Activated CD4-positive, alpha-beta T cell treated with anti-CD3 and anti-CD28 coated beads, Interleukin-10, Interleukin-2, amounts not matched to agents 100 ng/mL and 50 ng/mL, durations not matched to agents 16 hours and 8 hours (primary cell): Measurements from ENCODE around the gene TAS2R10.
"Not testable (repeated sequence)": the region's sequence is repeated elsewhere in the genome, so short reads cannot be mapped to it uniquely, and the experiment has no call there.

ENCODE experiments used
- DNase-seq: peaks from one replicate; pipeline ENCODE4 v3.0.0-alpha.2; 2020

Gene TAS2R10, protein sequence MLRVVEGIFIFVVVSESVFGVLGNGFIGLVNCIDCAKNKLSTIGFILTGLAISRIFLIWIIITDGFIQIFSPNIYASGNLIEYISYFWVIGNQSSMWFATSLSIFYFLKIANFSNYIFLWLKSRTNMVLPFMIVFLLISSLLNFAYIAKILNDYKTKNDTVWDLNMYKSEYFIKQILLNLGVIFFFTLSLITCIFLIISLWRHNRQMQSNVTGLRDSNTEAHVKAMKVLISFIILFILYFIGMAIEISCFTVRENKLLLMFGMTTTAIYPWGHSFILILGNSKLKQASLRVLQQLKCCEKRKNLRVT

GRCh38 chr12:10826258-10826657 is at the start of gene TAS2R10:
Gene TAS2R10 (minus strand): TSS chr12:10826358. CDS start chr12:10826269, 89 bp downstream.
- no peak for DNase-seq

GRCh38 chr12:10873378-10873777 is 47.2 kb upstream of the TAS2R10 start:
- no peak for DNase-seq

GRCh38 chr12:10867381-10867780 is 41.2 kb upstream of the TAS2R10 start:
- no peak for DNase-seq

- no peak for DNase-seq
Observed at GRCh38 chr12:10863512-10864218, 37.5 kb upstream of the TAS2R10 start.

DNA sequence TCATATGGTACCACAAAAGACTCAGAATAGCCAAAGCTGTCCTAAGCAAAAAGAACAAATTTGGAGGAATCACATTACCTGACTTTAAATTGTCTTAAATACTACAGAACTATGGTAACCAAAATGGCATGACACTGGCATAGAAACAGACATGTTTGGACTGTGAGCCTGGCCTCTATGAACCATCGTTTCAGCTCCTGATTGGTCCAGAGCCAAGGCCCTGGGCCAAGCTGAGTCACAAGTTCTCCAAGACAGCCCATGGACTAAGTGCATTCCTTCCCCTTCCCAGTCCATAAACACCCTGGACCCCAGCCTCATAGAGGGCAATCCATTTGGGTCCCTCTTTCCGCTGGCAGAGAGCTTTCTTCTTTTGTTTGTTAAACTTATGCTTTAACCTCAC is 35.2 kb upstream of the TAS2R10 start:
- DNase-seq, result no peak

DNA sequence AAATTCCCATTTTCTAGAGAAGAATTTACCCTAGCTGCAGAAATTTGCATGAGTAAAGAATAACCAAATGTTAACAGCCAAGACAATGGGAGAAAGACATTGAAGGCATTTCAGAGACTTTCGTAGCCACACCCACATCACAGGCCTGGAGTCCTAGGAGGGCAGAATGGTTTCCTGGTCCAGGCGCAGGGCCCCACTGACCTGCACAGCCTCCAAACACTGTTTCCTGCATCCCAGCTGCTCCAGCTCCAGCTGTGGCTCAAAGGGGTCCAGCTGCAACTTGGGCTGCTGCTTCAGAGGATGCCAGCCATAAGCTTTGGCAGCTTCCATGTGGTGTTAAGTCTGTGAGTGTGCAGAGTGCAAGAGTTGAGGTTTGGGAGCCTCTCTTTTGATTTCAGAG is 29.6 kb upstream of the TAS2R10 start:
- DNase-seq, result no peak

DNA sequence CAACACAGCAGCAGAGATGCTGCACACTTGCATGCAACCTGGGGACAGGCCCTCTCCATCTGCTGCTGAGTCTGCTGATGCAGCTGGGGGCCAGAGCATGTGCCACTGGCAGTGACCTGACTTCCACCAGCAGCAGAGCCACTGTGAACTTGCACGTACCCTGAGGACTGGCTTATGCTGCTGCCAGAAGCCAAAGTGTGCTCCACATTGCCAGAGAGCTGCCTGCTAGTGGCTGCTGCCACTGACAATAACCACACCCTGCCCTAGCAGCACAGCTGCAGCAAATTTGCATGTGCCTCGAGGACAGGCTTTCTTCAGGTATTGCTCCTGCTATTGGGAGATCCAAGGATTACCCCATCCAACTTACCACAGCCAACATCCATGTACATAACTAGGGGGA is 27.6 kb upstream of the TAS2R10 start:
- DNase-seq, result no peak

GRCh38 chr12:10851243-10851858 is 25.2 kb upstream of the TAS2R10 start:
- DNase-seq, result no peak

- DNase-seq, result peak; percentile 24
Observed at GRCh38 chr12:10849425-10849878, 23.3 kb upstream of the TAS2R10 start, which contains the start of gene PRR4. Gene PRR4 (minus strand): TSS chr12:10849475. CDS start chr12:10849437, 38 bp downstream.

GRCh38 chr12:10847744-10848143 is 21.6 kb upstream of the TAS2R10 start:
- DNase-seq, result no peak

DNA sequence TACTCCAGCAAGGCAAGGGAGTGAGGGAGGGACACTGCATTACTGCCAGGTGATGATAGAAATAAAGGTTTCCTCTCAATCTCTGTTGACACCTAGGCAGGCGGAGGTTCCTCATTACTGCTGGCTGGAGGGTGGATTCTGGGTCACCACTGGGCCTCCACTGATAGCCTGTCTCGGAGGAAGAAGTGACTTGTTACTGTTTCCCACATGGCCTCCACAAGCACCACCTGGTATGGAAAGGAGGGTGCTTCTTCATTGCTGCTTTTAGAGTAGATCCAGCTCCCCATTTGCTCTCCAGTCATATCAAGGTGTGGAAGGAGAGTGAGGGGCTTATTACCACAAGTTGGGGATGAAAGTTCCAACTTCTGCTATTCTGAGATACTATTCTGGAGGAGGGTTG is 16.7 kb upstream of the TAS2R10 start:
- DNase-seq, result no peak

- DNase-seq, result no peak
Observed at GRCh38 chr12:10838461-10838860, 12.3 kb upstream of the TAS2R10 start.

GRCh38 chr12:10829994-10830393 is 3.8 kb upstream of the TAS2R10 start:
- no peak for DNase-seq

- DNase-seq, result no peak
Observed at GRCh38 chr12:10824957-10825356, 1.2 kb downstream of the TAS2R10 start.

- DNase-seq, result no peak
Observed at GRCh38 chr12:10811883-10812536, 14.1 kb downstream of the TAS2R10 start.

GRCh38 chr12:10810068-10810467 is 16.1 kb downstream of the TAS2R10 start, which contains the start of gene TAS2R9:
Gene TAS2R9 (minus strand): TSS chr12:10810168. CDS start chr12:10810075, 93 bp downstream.
- no peak for DNase-seq

DNA sequence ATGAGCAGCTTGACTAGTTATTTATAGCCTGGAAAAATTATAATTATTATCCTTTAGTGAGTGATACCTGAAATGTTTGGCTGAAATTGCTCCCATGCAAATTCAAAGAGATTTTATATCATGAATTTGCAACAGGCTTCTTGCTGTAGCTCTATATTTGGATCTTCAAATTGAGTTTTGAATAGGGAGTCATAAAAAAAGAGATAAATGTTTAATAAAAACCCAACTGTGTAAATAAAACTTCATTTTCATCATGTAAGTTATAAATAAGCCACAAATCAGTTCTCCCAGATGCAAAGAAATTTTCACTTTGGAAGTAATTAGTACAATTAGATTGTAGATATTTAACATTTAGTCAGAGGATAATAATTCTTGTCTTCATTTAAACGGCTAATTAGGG is 19.0 kb downstream of the TAS2R10 start, which contains the start of gene TAS2R8:
Gene TAS2R8 (minus strand): TSS at position 101 of the 400 bp plus-strand sequence. CDS start 306 bp downstream, outside the sequence.
- DNase-seq, result no peak

GRCh38 chr12:10802587-10802986 is 23.6 kb downstream of the TAS2R10 start, which contains the start of gene TAS2R7:
Gene TAS2R7 (minus strand): TSS chr12:10802627. CDS start chr12:10802570, 57 bp downstream.
- DNase-seq, result no peak

DNA sequence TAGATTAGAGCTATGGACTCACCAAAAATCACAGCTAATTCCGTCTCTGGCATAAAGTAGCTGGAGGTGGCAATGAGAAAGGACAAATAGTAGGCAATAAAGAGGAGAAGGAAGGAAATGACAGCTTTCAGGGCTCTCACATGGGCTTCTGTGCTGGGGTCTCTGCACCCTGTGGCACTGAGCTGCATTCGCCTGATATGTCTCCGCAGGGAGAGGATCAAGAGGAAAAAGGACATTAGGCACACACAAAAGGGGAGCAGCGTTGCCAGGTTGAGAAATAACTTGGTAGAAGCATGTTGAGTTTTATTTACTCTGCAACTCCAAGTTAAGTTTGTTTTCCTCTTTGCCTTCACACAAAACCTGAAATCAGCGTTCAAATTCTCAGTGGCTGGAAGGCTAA is 24.4 kb downstream of the TAS2R10 start:
- no peak for DNase-seq

- no peak for DNase-seq
Observed at GRCh38 chr12:10794222-10794621, 31.9 kb downstream of the TAS2R10 start.

DNA sequence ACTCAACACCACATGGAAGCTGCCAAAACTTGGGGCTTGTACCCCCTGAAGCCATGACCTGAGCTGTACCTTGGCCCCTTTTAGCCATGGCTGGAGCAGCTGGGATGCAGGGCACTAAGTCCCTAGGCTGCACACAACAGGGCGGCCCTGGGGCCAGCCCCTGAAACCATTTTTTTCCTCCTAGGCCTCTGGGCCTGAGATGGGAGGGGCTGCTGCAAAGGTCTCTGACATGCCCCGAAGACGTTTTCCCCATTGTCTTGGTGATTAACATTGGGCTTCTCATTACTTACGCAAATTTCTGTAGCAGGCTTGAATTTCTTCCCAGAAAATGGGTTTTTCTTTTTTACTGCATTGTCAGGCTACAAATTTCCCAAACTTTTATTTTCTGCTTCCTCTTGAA is 34.4 kb downstream of the TAS2R10 start:
- not testable (repeated sequence) for DNase-seq

DNA sequence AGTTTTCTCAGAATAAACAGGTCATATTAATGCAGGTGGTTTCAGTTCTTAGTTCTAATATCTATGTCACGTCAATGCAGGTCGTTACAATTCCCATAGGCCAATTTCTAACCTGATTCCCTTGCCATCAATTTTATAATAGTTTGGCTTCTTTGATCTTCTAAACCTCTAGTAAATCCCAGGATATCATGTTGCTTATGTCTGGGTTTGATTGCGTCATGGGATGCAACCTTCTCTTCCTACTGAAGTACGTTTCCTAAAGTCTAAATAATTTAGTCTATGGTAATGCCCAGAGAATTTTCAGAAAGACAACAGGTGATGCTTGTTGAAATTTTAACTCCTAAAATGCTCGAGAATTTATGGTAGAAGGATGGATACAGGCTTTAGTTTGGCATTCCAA is 42.9 kb downstream of the TAS2R10 start:
- DNase-seq, result no peak

DNA sequence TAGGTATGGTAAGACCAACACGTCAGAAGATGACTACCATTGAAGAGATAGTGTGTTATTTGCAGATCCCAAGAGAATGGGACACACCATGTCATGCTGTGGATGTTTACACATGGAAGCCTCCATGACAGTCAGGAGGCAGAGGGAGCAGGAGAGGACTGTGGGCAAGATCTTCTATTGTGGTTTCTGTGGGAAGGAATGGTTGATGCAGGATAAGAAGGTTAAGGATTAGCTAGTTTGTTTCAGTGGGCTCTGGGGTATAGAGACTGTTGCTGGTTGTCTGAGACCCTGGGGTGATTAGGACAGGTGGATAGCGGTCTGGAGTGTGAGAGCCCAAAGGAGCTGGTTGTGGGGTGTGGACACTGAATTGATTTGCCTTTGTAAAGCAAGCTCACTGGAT is 47.1 kb downstream of the TAS2R10 start:
- no peak for DNase-seq
